ENCODE data around the gene EIF5. TPM values are rescaled to one million over a fixed set of nuclear protein-coding genes. Genes with fewer than 3 reads are reported as not detected.

The EIF5 gene
- total and polyA plus RNA-seq, 2 experiments from 2014 or later, result 194 to 634 TPM

DNA sequence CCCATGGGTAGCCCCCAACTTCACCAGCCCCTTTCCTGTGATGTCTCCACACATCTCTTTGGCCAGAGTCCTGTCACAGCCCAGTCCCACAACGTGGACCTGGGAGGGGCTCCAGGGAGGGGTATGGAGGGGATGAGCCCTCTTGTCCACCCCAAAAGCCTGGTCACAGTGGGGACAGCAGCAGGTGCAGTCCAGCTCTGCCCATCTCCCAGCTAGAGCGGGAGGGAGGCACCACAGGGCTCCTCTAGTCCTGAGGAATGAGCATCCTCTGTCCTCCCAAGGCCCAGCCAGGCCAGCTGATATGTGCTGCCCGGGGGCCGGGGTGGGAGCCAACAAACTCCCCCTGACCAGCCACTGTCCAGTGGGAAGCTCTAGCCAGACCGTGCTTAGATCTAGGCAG, 43.5 kb upstream of the EIF5 start:
- DNase-seq (ENCODE audit: low spot score) (no peak), ATAC-seq (no peak)
- Histone ChIP-seq H3K9me2 (ENCODE audit: insufficient read depth) (no peaks in the 10 kb centered on the region), H3K4me1 (ENCODE audit: insufficient read depth) (no peaks in the 10 kb centered on the region), H3K79me2 (replicated peaks; ENCODE audit: insufficient read depth) (no peaks in the 10 kb centered on the region), H3K4me3 (no peak overlapping the region), H4K20me1 (replicated peaks; ENCODE audit: insufficient read depth) (no peaks in the 10 kb centered on the region), H3K27me3 (ENCODE audit: insufficient read depth) (no peaks in the 10 kb centered on the region), H2AFZ (no peak overlapping the region), H3K4me2 (no peak overlapping the region), H3K36me3 (ENCODE audit: insufficient read depth) (no peaks in the 10 kb centered on the region), H3K27ac (ENCODE audit: low read depth) (no peak overlapping the region), H3F3A (replicated peaks; ENCODE audit: low read depth) (no peaks in the 10 kb centered on the region)
- TF ChIP-seq ZNF331 (CRISPR knock-in tag; IDR thresholded peaks at IDR 0.05; ENCODE audit: low read depth) (no peak), JUNB (IDR thresholded peaks at IDR 0.05; ENCODE audit: unreplicated experiment) (no peak), POLR2AphosphoS5 (IDR thresholded peaks at IDR 0.05; ENCODE audit: low read depth) (no peak), ZNF114 (CRISPR knock-in tag; IDR thresholded peaks at IDR 0.05) (no peak), CREB1 (CRISPR knock-in tag; IDR thresholded peaks at IDR 0.05; ENCODE audit: low read depth) (no peak)
- TF ChIP-seq, protein P1, sequence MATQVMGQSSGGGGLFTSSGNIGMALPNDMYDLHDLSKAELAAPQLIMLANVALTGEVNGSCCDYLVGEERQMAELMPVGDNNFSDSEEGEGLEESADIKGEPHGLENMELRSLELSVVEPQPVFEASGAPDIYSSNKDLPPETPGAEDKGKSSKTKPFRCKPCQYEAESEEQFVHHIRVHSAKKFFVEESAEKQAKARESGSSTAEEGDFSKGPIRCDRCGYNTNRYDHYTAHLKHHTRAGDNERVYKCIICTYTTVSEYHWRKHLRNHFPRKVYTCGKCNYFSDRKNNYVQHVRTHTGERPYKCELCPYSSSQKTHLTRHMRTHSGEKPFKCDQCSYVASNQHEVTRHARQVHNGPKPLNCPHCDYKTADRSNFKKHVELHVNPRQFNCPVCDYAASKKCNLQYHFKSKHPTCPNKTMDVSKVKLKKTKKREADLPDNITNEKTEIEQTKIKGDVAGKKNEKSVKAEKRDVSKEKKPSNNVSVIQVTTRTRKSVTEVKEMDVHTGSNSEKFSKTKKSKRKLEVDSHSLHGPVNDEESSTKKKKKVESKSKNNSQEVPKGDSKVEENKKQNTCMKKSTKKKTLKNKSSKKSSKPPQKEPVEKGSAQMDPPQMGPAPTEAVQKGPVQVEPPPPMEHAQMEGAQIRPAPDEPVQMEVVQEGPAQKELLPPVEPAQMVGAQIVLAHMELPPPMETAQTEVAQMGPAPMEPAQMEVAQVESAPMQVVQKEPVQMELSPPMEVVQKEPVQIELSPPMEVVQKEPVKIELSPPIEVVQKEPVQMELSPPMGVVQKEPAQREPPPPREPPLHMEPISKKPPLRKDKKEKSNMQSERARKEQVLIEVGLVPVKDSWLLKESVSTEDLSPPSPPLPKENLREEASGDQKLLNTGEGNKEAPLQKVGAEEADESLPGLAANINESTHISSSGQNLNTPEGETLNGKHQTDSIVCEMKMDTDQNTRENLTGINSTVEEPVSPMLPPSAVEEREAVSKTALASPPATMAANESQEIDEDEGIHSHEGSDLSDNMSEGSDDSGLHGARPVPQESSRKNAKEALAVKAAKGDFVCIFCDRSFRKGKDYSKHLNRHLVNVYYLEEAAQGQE (IDR thresholded peaks at IDR 0.05; ENCODE audit: unreplicated experiment), result no peak
- Mint-ChIP-seq H3K27ac (no peak overlapping the region), H3K27me3 (ENCODE audit: insufficient read depth, low read depth, poor library complexity) (peaks cover 8% of the 10 kb centered on the region), H3K4me1 (peaks cover 5% of the 10 kb centered on the region; the same call in 1 of the 3 replicates), H3K9me3 (peaks cover 13% of the 10 kb centered on the region), H3K4me3 (no peak overlapping the region), H3K36me3 (ENCODE audit: low read depth) (no peaks in the 10 kb centered on the region; the same call in 2 of the 3 replicates)

DNA sequence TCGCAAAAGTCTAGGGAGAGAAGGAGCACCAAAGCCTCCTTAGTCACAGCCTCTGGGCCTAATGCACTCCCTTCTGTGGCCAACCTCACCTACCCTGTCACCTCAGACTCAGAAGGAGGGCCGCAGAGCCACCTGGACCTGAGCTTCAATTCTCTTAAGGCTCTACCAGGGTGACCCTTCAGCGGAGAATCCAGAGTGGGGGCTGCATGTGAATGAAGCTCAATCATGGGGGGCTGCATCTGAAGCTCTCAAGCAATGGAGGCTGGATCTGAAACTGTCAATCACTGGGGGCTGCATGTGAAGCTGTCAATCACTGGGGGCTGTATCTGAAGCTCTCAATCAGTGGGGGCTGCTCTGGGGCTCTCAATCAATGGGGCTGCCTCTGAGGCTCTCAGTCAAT, 43.1 kb upstream of the EIF5 start:
- Histone ChIP-seq H3F3A (replicated peaks; ENCODE audit: low read depth) (no peaks in the 10 kb centered on the region), H3K36me3 (ENCODE audit: insufficient read depth) (no peaks in the 10 kb centered on the region), H3K9me2 (ENCODE audit: insufficient read depth) (no peaks in the 10 kb centered on the region), H3K79me2 (replicated peaks; ENCODE audit: insufficient read depth) (no peaks in the 10 kb centered on the region), H3K4me3 (no peak overlapping the region), H3K27me3 (ENCODE audit: insufficient read depth) (no peaks in the 10 kb centered on the region), H3K4me1 (ENCODE audit: insufficient read depth) (no peaks in the 10 kb centered on the region), H4K20me1 (replicated peaks; ENCODE audit: insufficient read depth) (no peaks in the 10 kb centered on the region), H2AFZ (no peak overlapping the region), H3K4me2 (no peak overlapping the region), H3K27ac (ENCODE audit: low read depth) (no peak overlapping the region)
- DNase-seq (ENCODE audit: low spot score), result no peak
- H3K4me1 Mint-ChIP-seq, result peaks cover 3% of the 10 kb centered on the region; the same call in 1 of the 3 replicates
- H3K4me3 Mint-ChIP-seq, result no peak overlapping the region
- ATAC-seq, result no peak
- H3K9me3 Mint-ChIP-seq, result peaks cover 13% of the 10 kb centered on the region
- peaks cover 8% of the 10 kb centered on the region for H3K27me3 Mint-ChIP-seq (ENCODE audit: insufficient read depth, low read depth, poor library complexity)
- no peaks in the 10 kb centered on the region; the same call in 2 of the 3 replicates for H3K36me3 Mint-ChIP-seq (ENCODE audit: low read depth)
- no peak overlapping the region for H3K27ac Mint-ChIP-seq
- TF ChIP-seq, protein P2, sequence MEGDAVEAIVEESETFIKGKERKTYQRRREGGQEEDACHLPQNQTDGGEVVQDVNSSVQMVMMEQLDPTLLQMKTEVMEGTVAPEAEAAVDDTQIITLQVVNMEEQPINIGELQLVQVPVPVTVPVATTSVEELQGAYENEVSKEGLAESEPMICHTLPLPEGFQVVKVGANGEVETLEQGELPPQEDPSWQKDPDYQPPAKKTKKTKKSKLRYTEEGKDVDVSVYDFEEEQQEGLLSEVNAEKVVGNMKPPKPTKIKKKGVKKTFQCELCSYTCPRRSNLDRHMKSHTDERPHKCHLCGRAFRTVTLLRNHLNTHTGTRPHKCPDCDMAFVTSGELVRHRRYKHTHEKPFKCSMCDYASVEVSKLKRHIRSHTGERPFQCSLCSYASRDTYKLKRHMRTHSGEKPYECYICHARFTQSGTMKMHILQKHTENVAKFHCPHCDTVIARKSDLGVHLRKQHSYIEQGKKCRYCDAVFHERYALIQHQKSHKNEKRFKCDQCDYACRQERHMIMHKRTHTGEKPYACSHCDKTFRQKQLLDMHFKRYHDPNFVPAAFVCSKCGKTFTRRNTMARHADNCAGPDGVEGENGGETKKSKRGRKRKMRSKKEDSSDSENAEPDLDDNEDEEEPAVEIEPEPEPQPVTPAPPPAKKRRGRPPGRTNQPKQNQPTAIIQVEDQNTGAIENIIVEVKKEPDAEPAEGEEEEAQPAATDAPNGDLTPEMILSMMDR (conservative IDR thresholded peaks at IDR 0.05; ENCODE audit: low read depth in 2 of 2), result no peak
- TF ChIP-seq EZH2phosphoT487 (IDR thresholded peaks at IDR 0.05; ENCODE audit: unreplicated experiment) (no peak), ZNF331 (CRISPR knock-in tag; IDR thresholded peaks at IDR 0.05; ENCODE audit: low read depth) (no peak), JUNB (IDR thresholded peaks at IDR 0.05; ENCODE audit: unreplicated experiment) (no peak), EZH2 (IDR thresholded peaks at IDR 0.05; ENCODE audit: low read depth, unreplicated experiment) (no peak), POLR2AphosphoS5 (IDR thresholded peaks at IDR 0.05; ENCODE audit: low read depth) (no peak), STAT1 (IDR thresholded peaks at IDR 0.05; ENCODE audit: unreplicated experiment) (no peak)
- TF ChIP-seq, protein P3, sequence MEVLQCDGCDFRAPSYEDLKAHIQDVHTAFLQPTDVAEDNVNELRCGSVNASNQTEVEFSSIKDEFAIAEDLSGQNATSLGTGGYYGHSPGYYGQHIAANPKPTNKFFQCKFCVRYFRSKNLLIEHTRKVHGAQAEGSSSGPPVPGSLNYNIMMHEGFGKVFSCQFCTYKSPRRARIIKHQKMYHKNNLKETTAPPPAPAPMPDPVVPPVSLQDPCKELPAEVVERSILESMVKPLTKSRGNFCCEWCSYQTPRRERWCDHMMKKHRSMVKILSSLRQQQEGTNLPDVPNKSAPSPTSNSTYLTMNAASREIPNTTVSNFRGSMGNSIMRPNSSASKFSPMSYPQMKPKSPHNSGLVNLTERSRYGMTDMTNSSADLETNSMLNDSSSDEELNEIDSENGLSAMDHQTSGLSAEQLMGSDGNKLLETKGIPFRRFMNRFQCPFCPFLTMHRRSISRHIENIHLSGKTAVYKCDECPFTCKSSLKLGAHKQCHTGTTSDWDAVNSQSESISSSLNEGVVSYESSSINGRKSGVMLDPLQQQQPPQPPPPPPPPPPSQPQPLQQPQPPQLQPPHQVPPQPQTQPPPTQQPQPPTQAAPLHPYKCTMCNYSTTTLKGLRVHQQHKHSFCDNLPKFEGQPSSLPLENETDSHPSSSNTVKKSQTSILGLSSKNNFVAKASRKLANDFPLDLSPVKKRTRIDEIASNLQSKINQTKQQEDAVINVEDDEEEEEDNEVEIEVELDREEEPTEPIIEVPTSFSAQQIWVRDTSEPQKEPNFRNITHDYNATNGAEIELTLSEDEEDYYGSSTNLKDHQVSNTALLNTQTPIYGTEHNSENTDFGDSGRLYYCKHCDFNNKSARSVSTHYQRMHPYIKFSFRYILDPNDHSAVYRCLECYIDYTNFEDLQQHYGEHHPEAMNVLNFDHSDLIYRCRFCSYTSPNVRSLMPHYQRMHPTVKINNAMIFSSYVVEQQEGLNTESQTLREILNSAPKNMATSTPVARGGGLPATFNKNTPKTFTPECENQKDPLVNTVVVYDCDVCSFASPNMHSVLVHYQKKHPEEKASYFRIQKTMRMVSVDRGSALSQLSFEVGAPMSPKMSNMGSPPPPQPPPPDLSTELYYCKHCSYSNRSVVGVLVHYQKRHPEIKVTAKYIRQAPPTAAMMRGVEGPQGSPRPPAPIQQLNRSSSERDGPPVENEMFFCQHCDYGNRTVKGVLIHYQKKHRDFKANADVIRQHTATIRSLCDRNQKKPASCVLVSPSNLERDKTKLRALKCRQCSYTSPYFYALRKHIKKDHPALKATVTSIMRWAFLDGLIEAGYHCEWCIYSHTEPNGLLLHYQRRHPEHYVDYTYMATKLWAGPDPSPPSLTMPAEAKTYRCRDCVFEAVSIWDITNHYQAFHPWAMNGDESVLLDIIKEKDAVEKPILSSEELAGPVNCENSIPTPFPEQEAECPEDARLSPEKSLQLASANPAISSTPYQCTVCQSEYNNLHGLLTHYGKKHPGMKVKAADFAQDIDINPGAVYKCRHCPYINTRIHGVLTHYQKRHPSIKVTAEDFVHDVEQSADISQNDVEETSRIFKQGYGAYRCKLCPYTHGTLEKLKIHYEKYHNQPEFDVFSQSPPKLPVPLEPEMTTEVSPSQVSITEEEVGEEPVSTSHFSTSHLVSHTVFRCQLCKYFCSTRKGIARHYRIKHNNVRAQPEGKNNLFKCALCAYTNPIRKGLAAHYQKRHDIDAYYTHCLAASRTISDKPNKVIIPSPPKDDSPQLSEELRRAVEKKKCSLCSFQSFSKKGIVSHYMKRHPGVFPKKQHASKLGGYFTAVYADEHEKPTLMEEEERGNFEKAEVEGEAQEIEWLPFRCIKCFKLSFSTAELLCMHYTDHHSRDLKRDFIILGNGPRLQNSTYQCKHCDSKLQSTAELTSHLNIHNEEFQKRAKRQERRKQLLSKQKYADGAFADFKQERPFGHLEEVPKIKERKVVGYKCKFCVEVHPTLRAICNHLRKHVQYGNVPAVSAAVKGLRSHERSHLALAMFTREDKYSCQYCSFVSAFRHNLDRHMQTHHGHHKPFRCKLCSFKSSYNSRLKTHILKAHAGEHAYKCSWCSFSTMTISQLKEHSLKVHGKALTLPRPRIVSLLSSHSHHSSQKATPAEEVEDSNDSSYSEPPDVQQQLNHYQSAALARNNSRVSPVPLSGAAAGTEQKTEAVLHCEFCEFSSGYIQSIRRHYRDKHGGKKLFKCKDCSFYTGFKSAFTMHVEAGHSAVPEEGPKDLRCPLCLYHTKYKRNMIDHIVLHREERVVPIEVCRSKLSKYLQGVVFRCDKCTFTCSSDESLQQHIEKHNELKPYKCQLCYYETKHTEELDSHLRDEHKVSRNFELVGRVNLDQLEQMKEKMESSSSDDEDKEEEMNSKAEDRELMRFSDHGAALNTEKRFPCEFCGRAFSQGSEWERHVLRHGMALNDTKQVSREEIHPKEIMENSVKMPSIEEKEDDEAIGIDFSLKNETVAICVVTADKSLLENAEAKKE (CRISPR knock-in tag; IDR thresholded peaks at IDR 0.05), result no peak
